GM19452 (cell line): Measurements from ENCODE around the gene GCN1.

Source experiments
- ATAC-seq: cut with Tn5 transposase; IDR thresholded peaks from one replicate; pipeline ENCODE4 v1.9.1; 2021; ENCODE audit not compliant: unreplicated experiment

GCN1 gene

DNA sequence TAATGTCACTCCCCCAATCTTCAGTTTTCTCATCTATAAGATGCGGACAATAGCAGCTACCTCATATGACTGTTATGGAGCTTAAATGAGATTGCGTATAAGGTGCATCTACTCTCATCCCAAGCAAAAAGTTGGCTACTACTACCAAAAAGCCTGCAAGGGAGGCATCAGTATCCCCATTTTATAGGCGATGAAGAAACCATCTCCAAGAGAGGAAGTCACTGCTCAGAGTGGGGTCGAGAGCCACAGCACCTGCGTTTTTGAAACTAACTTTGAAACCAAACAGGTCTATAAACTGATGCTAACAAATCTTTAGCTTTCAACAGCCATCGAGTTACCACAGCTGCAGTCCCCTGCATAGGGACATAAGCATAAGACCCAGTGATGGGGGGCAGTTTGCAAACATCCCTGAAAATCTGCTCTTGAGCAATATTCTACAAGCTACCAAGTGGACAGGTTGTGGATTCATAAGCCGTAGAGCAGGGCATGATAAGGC, 3.5 kb downstream of the GCN1 start:
- no peak for ATAC-seq

DNA sequence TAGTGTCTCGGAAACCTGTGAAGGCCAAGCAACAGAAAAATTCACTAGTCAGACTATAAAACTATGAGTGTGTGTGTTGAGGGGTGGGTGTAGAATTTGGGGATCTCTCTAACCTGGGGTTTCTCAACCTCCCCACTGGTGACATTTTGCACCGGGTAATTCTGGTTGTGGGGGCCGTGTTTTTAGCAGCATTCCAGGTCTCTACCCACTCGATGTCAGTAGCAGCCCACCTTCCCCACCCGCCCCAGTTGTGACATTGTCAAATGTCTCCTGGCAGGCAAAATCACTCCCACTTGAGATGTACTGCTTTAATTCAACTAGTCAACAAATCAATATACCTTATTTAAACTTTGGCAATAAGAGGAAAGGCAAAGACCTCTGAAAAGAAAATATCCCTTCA, 4.1 kb downstream of the GCN1 start:
- no peak for ATAC-seq

DNA sequence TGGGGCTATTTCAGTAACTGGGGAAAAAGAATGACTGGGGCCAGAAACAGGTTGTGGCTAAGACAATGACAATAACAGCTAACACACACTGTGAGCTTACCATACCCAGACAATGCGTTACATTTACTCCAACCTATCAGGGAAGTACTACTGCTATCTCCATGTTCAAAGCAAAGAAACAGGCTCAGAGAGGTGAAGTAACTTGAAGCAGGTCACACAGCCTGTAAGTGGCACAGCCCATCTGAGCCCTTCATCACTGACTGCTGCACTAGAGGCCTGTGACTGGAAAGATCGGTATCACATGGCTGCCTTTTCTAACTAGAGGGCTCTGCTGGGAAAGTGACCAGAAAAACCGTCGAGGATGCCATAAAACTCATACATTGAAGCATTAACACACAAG, 7.9 kb downstream of the GCN1 start:
- no peak for ATAC-seq

DNA sequence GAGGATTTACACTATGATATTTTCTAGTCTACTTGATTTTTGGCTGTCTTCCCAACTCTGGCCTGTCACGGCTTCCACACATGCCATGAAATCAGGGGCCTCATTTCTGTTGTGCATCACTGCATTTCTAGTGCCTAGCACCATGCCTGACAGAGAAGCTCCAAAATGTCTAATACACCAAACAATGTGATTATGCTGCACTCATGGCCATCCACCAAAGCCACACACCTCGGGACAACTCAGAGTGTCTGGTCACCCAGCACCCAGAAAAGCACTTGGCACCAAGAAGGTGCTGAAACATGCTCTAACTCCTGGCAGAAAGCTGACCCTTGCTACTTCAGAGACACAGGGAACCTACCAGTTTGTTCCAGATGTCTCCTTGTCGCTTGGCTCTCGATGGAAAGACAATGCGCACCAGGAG, 11.3 kb downstream of the GCN1 start:
- no peak for ATAC-seq

DNA sequence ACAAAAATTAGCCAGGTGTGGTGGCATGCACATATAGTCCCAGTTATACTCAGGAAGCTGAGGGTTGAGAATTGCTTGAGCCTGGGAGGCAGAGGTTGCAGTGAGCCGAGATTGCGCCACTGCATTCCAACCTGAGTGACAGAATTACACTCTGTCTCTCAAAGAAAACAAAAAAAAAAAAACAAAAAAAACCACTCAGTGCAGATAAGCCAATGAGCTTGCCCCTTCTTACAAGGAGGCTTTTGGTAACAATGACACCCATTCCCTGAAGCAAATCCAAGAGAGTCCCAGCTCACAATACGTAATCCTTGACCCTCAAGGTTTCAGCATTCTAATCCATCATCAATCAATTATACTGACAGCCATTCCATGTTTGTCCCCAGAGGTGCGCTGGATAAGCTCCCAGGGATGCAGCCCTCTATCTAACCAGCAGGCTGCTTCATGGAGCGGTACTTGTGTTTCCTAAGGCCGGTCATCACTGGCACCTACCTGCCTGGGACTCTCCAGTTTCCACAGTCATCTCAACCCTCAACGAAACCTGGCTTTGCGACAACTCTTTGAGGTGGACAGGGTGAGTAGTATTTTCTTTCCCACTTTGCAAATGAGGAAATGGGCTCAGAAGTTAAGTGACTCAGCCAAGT, 12.4 kb downstream of the GCN1 start:
- ATAC-seq, result no peak

DNA sequence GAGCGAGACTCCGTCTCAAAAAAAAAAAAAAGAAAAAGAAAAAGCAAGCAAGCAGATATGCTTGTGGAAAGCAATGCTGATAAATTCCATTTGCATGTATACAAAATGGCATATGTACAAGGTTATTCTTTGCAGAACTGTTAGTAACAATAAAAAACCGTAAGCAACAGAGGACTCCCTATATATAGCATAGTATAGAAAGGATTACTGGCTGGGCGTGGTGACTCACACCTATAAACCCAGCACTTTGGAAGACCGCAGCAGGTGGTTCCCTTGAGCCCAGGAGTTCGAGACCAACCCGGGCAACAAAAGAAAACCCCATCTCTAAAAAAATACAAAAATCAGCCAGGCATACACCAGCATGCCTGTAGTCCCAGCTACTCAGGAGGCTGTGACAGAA, 13.5 kb downstream of the GCN1 start:
- no peak for ATAC-seq

DNA sequence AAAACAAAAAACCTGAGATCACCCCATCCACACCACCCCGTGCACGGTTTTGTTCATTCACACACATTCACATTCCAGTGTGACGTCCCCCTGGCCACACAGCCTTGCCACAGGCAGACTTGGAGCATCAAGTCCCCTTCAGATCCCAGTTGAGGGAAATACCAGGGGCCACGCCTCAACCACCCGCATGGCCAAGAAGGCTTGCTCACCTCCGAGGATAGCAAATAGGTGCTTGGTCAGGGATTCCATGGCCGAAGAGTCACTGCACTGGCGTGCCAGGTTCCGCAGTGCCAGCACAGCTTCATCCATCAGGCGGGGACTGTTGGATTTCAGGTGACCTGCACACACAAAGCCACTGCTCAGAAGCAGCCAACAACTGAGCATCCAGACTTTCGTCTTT, 19.0 kb downstream of the GCN1 start:
- no peak for ATAC-seq

DNA sequence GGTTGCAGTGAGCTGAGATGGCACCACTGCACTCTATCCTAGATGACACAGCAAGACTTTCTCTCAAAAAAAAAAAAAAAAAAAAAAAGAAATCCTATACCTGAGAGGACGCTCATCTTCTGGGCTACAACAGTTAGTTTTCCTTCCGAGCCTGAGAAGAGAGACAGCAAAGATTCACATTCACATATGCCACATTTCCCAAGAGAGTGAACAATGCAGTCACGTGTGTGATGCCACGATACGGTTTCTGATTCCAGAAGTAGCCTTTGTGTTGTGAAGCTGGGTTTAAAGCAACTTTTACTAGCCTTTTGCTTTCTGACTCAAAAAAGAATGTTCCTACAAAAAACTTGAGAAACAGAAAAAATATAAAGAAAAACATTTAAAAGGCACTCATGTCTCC, 19.5 kb downstream of the GCN1 start:
- ATAC-seq, result no peak

DNA sequence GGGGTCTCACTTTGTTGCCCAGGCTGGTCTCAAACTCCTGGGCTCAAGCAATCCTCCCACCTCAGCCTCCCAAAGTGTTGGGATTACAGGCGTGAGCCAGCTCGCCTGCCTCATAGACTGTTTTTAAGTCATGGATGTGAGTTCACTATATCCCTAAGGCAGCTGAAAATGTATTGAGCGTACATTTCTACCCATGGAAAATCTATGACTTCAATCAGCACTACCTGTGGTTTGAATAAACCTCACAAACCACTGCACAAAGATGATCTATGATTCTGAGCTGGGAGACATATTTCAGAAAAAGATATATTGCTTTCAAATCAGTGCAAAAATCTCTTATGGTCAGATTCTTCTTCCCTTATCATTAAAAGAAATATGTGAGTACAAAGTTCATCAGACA, 22.5 kb downstream of the GCN1 start:
- no peak for ATAC-seq

DNA sequence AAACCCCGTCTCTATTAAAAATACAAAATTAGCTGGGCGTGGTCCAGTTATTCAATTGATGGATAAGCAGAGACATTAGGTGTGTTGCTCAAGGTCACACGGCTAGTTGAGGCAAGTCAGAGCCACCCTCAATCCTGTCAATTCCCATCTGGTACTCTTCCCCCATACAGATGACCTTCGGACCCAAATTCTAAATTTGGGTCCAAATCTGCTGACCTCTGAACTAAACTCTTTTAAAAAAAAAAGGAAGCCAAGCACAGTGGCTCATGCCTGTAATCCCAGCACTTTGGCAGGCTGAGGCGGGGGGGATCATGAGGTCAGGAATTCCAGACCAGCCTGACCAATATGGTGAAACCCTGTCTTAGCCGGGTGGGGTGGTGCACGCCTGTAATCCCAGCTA, 23.9 kb downstream of the GCN1 start:
- ATAC-seq, result no peak

DNA sequence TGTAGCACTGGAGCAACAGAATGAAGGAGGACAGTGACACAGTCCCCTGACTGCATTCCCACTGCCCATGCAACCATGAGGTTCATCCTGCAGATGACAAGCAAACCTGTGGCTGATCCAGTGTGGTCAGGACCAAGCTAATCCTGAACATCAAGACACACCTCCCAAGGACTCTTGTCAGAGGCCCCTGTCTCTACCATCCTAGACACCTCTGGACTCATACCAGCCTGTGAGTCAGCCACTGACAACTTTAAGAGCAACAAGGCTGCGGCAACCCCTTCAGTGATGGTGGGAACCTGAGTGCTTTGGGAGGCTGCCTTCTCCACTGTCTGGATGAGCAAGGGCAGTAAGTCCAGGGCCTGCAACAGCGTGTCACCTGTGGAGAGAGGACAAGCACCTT, 24.6 kb downstream of the GCN1 start:
- no peak for ATAC-seq

DNA sequence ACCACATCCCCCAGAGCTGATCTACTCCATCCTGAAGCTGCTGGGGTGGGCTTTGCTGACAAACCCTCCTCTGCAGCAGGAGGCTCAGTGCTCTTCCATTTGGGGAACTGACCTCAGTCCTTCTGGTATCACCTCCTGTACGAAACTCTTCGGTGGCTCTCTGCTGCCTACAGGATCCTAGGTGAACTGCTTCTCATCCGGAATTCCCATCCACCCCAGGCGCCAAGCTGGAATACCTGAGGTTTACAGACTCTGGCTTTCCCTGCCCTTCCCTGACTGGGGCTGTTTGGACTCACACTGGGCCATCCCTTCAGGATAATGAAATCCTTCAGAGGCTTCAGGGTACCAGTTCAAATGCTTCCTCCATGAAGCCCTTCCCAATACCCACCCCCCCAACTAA, 26.2 kb downstream of the GCN1 start:
- ATAC-seq, result no peak

DNA sequence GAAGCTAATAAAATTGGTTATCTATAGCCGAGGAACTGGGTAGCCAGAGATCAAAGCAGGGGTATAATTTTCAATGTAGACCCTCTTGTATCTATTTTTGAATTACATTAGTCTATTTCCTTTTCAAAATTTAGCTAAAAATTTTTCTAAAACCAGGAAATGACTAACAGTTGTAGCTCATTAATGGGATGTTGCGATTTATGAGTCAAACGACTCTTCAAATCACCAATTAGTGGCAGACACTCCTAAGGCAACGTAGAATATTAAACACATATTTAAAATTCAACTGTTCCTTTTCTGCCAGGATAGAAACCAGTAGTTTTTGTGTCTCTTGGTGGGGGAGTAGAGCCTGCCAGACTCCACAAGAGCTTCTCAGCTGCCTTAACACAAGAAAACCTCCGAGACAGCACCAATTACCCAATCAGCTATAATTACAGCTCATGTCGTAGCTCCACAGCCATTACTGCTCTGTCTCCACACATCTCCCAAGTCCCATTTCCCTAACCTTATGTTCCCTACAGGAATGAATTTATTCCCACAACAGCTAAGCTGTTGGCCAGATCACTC, 26.9 kb downstream of the GCN1 start:
- no peak for ATAC-seq

DNA sequence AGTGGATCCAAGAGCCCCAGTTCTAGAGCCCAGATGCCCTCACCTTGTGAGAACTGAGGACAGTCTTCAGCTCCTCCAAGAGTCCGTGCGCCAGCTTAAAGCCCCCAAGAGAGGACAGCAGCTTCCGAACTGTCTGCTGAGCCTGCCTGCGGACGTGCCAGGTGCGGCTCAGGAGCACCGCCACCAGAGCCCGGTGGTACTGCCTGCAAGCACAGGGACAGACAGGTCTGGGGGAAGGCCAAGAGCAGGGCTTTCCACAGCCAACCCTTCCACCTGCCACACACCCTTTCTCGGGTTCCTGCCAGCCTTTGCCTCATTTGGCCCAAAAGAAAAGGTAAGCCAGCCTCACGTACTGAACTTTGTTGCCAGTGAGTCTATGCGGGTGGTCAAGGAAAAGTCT, 30.2 kb downstream of the GCN1 start:
- ATAC-seq, result no peak

DNA sequence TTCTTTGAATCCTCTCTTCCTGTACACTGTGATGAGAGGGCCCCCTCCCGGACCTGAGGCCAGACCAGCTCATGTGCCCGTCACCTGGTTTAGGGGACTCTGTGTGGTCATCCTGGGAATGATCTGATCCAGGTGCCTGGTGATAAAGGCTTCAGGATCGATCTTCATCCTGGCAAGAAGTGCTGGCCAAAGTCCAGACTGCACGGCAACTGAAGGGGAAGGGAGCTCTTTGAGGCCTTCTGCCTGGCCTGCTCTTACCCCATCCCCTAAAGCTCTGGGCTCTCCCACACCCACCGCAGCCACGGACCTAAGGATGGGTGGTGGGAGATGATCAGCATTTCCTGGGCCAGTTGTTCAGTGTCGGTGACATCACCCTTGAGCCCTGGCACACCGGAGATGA, 31.8 kb downstream of the GCN1 start:
- ATAC-seq, result no peak

DNA sequence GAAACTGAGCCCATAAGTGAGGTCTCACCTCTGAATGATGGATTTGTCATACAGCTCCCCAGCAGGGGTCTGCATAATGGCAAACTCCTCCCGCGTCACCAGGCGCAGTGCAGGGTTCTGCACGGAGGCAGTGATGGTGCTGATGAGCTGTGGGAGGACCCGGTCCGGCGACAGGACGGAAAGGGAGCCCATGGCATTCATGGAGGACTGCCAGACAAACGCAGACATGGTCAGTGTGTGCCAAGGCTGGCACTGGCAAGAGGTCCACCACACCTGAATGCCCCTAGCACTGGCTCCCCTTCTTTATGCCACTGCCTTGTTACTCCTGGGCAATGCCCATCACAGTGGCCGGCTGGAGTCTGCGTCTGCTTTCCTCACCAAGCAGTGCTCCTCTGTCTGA, 32.7 kb downstream of the GCN1 start:
- no peak for ATAC-seq

DNA sequence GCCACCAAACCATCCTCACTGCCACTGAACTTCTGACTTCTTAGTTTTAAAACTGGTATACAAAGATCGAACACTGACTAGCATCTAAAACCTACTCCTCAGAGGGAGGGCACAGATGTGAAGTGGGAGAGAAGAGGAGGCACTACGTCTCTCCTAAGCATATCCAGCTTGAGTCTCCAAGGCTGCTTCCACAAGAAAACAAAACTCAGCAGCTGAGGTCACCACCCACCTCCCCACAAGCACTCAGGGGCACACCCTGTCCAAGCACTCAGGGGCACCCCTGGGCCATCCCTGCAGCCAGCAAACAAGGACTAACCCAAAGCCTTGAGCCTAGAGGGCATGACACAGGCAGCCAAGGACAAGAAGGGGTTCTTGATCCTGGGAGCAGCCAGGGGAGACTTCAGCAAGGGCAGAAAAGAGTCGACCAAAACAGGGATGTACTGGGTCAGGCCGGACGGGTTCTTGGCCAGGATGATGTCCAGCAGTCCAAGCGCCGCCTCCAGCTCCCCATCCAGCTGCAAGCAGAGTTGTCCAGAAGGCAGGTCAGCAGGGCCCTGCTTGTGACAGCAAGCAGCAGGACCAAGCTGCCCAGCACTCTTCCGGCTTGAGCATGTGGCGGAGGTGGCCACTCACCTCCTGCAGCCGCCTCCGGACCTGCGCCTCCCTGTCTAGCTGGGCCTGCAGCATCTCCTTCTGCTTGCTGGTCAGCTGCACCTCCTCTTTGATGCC, 34.8 kb downstream of the GCN1 start:
- ATAC-seq, result no peak

DNA sequence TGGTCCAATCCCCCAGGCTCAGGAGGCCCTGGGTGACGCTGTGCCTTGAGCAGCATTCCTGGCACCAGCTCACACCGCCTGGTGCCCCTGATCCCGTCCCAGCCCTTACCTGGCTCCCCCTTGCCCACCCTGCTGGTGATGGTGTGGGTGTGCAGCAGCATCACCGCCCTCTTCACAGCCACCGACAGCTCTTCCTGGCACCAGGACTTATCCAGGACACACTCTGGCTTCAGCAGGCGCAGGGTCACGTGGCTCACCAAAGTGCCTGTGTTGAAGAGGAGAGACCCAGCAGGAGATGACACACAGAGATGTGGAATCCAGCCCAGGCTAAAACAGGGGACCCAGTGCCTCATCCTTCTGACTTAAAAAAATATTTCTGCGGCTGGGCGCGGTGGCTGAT, 36.2 kb downstream of the GCN1 start:
- ATAC-seq, result no peak

DNA sequence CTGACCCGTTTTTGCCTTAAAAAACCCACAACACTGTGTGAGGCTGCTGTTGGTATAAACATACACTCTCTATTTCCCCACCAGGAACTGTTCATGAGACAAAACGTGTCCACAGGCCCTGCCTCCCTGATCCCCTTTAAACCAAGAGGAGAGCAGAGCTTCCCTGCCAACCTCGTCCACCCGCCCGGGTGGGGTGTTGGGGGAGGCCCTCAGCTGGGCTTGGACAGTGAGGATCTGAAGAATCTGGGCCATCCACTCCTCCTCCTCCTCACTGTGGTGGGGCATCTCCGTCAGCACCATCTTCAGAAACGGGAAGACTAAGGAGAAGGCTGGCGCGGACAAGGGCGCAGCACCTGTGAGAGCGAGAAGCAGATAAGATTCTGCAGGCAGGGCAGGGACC, 36.8 kb downstream of the GCN1 start:
- ATAC-seq, result no peak

DNA sequence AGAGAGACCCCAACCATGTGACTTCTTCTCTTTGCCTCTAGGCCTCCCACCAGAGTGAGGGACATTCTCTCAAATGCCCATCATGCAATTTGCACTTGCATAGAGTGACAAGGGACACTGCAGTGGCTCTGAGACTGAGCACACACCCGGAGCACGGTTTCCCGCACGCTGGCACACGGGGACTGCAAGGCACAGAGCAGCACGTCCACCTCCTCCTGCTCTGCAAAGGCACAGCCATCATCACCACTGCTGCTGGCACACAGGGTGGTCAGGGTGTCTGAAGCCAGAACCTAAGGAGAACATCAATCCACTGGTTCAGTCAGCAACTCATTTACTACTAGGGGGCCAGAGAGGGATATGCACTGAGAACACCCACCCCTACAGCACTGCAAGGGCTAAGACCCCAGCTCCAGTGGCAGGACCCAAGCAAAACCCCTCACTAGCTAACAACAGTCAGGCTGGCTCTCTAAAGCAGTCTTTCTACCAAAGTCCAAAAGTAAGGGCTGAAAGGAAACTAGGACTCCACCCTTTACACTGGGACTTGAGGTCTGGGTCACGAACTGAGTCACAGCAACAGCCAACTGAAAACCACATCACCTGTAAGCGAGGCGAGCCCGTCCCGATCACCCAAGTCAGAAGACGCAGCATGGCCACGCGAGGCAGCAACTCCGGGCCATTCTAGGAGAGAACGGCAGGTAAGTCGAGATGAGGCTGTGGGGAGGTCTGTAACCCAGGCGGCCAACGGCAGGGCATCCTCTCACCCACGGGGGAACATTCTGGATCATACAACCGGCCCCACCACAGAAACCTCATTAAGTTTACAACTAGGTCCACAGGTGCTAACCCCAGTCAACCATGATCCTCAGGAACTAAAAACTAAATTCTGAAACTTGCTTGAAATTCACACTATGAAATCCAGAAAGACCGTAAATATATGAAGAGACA, 37.9 kb downstream of the GCN1 start:
- no peak for ATAC-seq

DNA sequence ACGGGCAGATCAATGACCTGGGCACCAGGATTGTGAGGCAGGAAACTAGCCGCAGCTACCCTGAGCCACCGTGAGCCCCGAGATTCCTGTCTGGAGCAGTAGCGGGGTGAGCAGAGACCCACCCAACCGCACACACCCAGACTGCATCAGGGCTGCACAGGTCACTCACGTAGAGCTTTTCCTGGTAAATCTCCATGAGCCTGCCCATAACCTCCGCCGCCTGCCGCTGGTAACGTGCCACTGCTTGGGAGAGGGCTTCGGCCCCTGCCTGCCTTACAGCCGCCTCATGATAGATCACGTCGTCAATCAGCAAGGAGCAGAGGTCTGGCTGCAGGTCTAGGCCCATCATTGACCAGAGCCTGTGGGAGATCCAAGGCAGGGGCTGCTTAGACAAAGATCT, 39.4 kb downstream of the GCN1 start:
- no peak for ATAC-seq
